ENCODE data around the gene PXMP4. TPM values are rescaled to one million over a fixed set of nuclear protein-coding genes. Genes with fewer than 3 reads are reported as not detected.

Gene PXMP4
- polyA plus RNA-seq, 1 donor from 2014 or later: 3.1 TPM

DNA sequence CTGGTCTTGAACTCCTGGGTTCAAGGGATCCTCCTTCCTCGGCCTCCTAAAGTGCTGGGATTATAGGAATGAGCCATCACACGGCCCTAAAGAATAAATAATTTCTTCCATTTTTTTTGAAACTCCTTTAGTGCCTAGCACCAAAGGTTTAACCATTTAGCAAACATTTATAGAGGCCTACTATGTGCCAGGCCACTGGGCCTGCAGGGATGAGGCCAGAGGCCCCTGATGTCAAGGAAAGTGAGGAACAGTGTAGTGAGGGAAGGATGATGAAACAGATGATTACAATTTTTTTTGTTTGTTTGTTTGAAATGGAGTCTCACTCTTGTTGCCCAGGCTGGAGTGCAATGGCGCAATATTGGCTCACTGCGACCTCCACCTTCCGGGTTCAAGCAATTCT lies 45.5 kb upstream of the PXMP4 start:
- Histone ChIP-seq H3K9me2 (ENCODE audit: insufficient read depth, low read length) (no peaks in the 10 kb centered on the region), H3K9me3 (ENCODE audit: low read length) (no peaks in the 10 kb centered on the region), H3K79me2 (replicated peaks; ENCODE audit: insufficient read depth, low read length) (no peaks in the 10 kb centered on the region), H3K4me3 (ENCODE audit: low read length) (no peak overlapping the region), H3F3A (ENCODE audit: insufficient read depth, low read length, poor library complexity, severe bottlenecking) (no peaks in the 10 kb centered on the region), H4K20me1 (ENCODE audit: insufficient read depth) (no peaks in the 10 kb centered on the region), H3K27me3 (ENCODE audit: insufficient read depth, low read depth, low read length) (no peaks in the 10 kb centered on the region), H3K9ac (ENCODE audit: low read length) (no peak overlapping the region), H2AFZ (ENCODE audit: low read depth, low read length) (no peak overlapping the region), H3K27ac (ENCODE audit: low read length) (no peak overlapping the region), H3K36me3 (ENCODE audit: insufficient read depth, low read length) (no peaks in the 10 kb centered on the region), H3K4me2 (ENCODE audit: low read length) (no peak overlapping the region)
- TF ChIP-seq POLR2AphosphoS5 (IDR thresholded peaks at IDR 0.05) (no peak), MXI1 (conservative IDR thresholded peaks at IDR 0.05; ENCODE audit: poor library complexity, severe bottlenecking) (no peak)

DNA sequence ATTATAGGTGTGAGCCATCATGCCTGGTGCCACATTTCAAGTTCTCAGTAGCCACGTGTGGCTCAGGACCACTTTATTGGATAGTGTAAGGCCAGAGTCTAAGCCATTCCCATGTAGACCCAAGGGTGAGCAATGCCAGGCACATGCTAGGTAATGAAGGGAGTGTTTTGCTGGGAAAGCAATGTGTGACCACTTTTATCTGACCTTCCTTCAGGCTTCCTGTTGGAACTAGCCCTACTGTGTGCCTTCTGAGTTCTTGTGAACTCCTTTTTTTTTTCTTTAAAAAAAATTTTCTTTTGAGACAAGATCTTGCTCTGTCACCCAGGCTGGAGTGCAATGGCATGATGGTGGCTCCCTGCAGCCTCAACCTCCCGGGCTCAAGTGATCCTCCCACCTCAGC lies 45.0 kb upstream of the PXMP4 start:
- Histone ChIP-seq H3K9ac (ENCODE audit: low read length) (no peak overlapping the region), H3K4me3 (ENCODE audit: low read length) (no peak overlapping the region), H3K36me3 (ENCODE audit: insufficient read depth, low read length) (no peaks in the 10 kb centered on the region), H3F3A (ENCODE audit: insufficient read depth, low read length, poor library complexity, severe bottlenecking) (no peaks in the 10 kb centered on the region), H3K27ac (ENCODE audit: low read length) (no peak overlapping the region), H3K9me3 (ENCODE audit: low read length) (no peaks in the 10 kb centered on the region), H3K79me2 (replicated peaks; ENCODE audit: insufficient read depth, low read length) (no peaks in the 10 kb centered on the region), H2AFZ (ENCODE audit: low read depth, low read length) (no peak overlapping the region), H3K4me2 (ENCODE audit: low read length) (no peak overlapping the region), H4K20me1 (ENCODE audit: insufficient read depth) (no peaks in the 10 kb centered on the region), H3K9me2 (ENCODE audit: insufficient read depth, low read length) (no peaks in the 10 kb centered on the region), H3K27me3 (ENCODE audit: insufficient read depth, low read depth, low read length) (no peaks in the 10 kb centered on the region)
- TF ChIP-seq, protein P1, sequence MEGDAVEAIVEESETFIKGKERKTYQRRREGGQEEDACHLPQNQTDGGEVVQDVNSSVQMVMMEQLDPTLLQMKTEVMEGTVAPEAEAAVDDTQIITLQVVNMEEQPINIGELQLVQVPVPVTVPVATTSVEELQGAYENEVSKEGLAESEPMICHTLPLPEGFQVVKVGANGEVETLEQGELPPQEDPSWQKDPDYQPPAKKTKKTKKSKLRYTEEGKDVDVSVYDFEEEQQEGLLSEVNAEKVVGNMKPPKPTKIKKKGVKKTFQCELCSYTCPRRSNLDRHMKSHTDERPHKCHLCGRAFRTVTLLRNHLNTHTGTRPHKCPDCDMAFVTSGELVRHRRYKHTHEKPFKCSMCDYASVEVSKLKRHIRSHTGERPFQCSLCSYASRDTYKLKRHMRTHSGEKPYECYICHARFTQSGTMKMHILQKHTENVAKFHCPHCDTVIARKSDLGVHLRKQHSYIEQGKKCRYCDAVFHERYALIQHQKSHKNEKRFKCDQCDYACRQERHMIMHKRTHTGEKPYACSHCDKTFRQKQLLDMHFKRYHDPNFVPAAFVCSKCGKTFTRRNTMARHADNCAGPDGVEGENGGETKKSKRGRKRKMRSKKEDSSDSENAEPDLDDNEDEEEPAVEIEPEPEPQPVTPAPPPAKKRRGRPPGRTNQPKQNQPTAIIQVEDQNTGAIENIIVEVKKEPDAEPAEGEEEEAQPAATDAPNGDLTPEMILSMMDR (IDR thresholded peaks at IDR 0.05; ENCODE audit: poor library complexity, severe bottlenecking): no peak
- TF ChIP-seq EZH2 (IDR thresholded peaks at IDR 0.05; ENCODE audit: borderline replicate concordance, insufficient read depth, low read length, poor library complexity, severe bottlenecking) (no peak), POLR2AphosphoS5 (IDR thresholded peaks at IDR 0.05) (no peak), RAD21 (conservative IDR thresholded peaks at IDR 0.05) (no peak), MXI1 (conservative IDR thresholded peaks at IDR 0.05; ENCODE audit: poor library complexity, severe bottlenecking) (no peak), EP300 (conservative IDR thresholded peaks at IDR 0.05; ENCODE audit: poor library complexity, severe bottlenecking) (no peak), SMC3 (conservative IDR thresholded peaks at IDR 0.05; ENCODE audit: poor library complexity) (no peak), TAF1 (IDR thresholded peaks at IDR 0.05; ENCODE audit: low read depth) (no peak)
- TF ChIP-seq, protein P2, sequence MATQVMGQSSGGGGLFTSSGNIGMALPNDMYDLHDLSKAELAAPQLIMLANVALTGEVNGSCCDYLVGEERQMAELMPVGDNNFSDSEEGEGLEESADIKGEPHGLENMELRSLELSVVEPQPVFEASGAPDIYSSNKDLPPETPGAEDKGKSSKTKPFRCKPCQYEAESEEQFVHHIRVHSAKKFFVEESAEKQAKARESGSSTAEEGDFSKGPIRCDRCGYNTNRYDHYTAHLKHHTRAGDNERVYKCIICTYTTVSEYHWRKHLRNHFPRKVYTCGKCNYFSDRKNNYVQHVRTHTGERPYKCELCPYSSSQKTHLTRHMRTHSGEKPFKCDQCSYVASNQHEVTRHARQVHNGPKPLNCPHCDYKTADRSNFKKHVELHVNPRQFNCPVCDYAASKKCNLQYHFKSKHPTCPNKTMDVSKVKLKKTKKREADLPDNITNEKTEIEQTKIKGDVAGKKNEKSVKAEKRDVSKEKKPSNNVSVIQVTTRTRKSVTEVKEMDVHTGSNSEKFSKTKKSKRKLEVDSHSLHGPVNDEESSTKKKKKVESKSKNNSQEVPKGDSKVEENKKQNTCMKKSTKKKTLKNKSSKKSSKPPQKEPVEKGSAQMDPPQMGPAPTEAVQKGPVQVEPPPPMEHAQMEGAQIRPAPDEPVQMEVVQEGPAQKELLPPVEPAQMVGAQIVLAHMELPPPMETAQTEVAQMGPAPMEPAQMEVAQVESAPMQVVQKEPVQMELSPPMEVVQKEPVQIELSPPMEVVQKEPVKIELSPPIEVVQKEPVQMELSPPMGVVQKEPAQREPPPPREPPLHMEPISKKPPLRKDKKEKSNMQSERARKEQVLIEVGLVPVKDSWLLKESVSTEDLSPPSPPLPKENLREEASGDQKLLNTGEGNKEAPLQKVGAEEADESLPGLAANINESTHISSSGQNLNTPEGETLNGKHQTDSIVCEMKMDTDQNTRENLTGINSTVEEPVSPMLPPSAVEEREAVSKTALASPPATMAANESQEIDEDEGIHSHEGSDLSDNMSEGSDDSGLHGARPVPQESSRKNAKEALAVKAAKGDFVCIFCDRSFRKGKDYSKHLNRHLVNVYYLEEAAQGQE (IDR thresholded peaks at IDR 0.05; ENCODE audit: borderline replicate concordance): no peak

Data from neural cell (in vitro differentiated cells).